Measurements from ENCODE around the gene SEMA6B.

DNA sequence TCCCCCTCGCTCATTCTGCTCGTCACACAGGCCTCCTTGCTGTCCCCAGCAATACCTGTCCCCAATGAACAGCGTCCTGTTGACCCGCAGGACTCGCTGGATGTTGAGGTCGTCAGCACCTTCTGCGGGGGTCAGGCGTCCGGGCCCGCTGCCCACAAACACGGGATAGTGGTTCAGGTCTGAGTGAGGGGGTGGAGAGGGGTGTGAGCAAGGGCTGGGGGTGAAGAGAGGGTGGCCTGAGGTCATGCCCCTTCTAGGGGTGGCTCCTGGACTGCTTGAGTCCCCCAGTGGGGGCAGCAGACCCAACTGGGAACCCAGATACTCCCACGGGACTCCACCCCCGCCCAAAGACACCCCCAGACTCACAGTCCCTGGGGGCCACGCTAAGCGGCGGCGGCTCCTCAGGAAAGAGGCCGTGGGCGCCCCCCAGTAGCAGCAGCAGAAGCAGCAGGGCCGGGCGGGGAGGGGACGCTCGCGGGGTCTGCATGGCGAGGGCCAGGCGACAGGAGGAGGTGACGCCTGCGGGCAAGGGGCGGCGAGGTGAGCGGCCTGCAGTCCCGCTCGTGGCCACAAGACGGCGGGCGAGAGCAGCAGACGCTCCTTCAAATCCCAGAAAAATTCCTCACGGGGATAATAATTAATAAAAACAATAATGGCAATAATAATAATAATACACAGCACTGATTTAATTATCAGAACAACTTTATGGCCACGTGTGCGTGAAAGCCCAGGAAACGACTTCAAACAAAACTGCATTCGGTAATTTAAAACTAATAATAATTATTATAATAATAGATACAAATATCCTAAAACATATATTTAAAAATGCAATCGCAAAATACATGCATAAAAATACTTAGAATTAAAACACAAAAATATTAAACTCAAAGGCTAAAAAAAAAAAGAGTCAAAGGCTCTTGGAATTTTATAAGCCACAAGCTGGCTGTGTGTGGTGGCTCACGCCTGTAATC lies 1.2 kb downstream of the SEMA6B start:
- TF ChIP-seq, protein P1, sequence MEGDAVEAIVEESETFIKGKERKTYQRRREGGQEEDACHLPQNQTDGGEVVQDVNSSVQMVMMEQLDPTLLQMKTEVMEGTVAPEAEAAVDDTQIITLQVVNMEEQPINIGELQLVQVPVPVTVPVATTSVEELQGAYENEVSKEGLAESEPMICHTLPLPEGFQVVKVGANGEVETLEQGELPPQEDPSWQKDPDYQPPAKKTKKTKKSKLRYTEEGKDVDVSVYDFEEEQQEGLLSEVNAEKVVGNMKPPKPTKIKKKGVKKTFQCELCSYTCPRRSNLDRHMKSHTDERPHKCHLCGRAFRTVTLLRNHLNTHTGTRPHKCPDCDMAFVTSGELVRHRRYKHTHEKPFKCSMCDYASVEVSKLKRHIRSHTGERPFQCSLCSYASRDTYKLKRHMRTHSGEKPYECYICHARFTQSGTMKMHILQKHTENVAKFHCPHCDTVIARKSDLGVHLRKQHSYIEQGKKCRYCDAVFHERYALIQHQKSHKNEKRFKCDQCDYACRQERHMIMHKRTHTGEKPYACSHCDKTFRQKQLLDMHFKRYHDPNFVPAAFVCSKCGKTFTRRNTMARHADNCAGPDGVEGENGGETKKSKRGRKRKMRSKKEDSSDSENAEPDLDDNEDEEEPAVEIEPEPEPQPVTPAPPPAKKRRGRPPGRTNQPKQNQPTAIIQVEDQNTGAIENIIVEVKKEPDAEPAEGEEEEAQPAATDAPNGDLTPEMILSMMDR (IDR thresholded peaks at IDR 0.05; ENCODE audit: low read depth, low read length, poor library complexity, severe bottlenecking) = peak; percentile 72
- no peak for TF ChIP-seq EZH2phosphoT487 (IDR thresholded peaks at IDR 0.05; ENCODE audit: borderline replicate concordance, low read length)

Measured in DOHH2 (cell line).